Activated T-cell treated with anti-CD3 and anti-CD28 coated beads, Interleukin-2, amount 50 U/mL, for 24 hours (primary cell): ENCODE data around the gene POLR2E.

ENCODE experiments used
- DNase-seq: peaks from one replicate; pipeline ENCODE4 v3.0.0-alpha.2; 2020
- H3K27ac Mint-ChIP-seq: 2 replicates; pipeline ENCODE4 v1.8.0; 2020; ENCODE audit warnings: mild to moderate bottlenecking, mixed read lengths
- H3K27me3 Mint-ChIP-seq: 2 replicates; pipeline ENCODE4 v1.8.0; 2020; ENCODE audit warnings: mixed read lengths
- H3K36me3 Mint-ChIP-seq: 2 replicates; pipeline ENCODE4 v1.8.0; 2020; ENCODE audit warnings: low read depth, mixed read lengths
- H3K4me1 Mint-ChIP-seq: 2 replicates; pipeline ENCODE4 v1.8.0; 2020; ENCODE audit warnings: low read depth, mixed read lengths
- H3K4me3 Mint-ChIP-seq: 2 replicates; pipeline ENCODE4 v1.8.0; 2020; ENCODE audit warnings: mild to moderate bottlenecking, moderate library complexity, mixed read lengths
- H3K9me3 Mint-ChIP-seq: 2 replicates; pipeline ENCODE4 v1.8.0; 2020; ENCODE audit warnings: mixed read lengths

The POLR2E gene

DNA sequence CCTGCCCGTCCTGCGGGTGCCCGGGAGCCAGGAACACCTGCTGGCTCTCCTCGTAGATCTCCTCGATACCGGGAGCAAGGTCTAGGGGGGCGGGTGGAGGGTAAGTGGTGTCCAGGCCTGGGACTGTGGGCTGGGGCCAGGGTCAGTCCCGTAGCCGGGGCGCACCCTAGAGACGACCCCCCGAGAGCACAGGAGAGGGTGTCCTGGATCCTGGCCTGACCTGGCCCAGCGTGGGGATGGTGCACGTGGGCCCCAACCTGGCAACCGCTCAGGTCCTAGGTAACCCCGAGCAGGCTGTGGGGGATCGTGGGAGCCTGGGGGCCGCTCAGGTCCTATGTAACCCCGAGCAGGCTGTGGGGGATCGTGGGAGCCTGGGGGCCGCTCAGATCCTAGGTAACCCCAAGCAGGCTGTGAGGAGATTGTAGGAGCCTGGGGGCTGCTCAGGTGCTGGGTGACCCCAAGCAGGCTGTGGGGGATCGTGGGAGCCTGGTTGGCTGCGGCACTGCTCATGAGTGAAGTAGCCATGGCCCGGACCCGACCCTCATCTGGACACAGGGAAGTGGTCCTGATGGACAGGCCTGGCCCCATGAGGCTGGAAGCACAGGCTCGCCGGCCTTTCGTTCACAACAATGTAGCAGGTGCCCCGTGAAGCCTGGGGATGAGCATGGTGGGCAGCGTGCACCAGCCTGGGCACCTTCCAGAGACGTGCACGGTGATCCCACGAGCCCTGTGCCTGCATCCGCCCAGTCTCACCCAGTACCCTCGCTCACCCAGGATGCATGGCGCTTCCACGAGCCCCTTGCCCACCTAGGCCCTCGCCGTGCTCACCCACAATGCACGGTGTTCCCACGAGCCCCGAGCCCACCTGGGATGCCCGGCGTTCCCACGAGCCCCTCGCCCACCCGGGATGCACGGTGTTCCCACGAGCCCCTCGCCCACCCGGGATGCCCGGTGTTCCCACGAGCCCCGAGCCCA, 14.8 kb upstream of the POLR2E start:
- no peaks in the 10 kb centered on the region for H3K27me3 Mint-ChIP-seq
- DNase-seq, result no peak
- peaks cover 68% of the 10 kb centered on the region for H3K36me3 Mint-ChIP-seq
- peak overlapping the region; percentile 26 for H3K27ac Mint-ChIP-seq
- no peak overlapping the region for H3K4me3 Mint-ChIP-seq
- H3K9me3 Mint-ChIP-seq, result no peaks in the 10 kb centered on the region
- H3K4me1 Mint-ChIP-seq, result peaks cover 8% of the 10 kb centered on the region

DNA sequence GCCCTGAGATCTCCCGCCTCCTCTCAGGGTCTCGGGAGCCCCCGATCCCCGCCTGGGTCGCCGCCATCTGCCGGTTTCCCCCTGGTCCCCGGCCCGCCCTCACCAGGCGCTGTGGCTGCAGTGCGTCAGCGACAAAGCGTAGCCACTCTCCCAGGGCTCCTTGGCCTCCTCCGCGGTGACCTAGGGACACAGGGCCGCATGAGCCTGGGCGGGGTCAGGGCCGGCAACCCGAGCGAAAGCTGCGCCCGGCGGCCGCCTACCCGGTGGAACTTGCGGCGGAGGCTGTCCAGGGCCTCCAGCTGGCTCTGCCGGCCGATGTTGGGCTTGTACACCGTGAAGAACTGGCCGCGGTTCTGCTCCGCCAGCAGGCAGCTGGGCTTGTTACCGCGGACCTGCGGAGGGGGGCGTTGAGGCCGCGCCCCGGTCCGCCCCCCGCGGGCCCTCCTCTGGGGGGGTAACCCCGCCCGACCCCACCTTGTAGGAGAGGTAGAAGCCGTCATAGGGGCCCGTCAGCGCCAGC, 13.9 kb upstream of the POLR2E start:
- Mint-ChIP-seq H3K4me3 (no peak overlapping the region), H3K27ac (no peak overlapping the region), H3K9me3 (no peaks in the 10 kb centered on the region), H3K27me3 (no peaks in the 10 kb centered on the region), H3K4me1 (peaks cover 8% of the 10 kb centered on the region), H3K36me3 (peaks cover 65% of the 10 kb centered on the region)
- DNase-seq, result no peak

DNA sequence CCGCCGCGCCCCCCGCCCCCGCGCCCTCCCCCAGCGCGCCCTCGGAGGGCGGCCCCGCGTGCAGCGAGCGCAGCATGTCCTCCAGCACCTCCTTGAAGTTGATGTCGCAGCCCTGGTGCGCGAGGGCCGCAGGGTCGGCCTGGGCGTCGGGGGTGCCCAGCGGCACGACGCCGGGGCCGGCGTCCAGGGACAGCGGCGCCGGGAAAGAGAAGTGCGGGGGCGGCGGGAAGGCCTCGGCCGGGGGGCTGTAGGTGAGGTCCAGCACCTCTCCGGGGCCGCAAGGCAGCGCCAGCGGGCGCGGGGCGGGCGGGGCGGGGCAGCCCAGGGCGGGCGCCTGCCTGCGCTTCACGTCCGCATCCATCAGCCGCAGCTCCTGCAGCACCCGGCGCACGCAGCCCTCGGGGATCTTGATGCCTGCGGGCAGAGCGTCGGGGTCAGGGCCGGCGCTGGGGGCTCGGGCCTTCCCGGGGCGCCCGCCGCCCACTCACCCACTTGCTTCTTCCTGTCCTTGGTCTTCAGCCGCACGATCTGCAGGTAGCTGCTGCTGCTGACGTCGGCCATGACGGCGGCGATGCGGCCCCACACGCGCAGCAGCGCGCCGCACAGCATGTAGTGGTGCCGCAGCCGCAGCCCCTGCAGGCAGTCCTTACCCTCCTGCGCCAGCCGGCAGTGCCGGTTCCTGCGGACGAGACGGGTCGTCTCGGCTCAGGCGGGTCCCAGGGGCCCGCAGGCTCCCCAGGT, 13.3 kb upstream of the POLR2E start:
- Mint-ChIP-seq H3K36me3 (peaks cover 58% of the 10 kb centered on the region), H3K4me1 (peaks cover 9% of the 10 kb centered on the region), H3K27me3 (no peaks in the 10 kb centered on the region), H3K27ac (peak overlapping the region; percentile 59), H3K9me3 (no peaks in the 10 kb centered on the region), H3K4me3 (no peak overlapping the region)
- no peak for DNase-seq

DNA sequence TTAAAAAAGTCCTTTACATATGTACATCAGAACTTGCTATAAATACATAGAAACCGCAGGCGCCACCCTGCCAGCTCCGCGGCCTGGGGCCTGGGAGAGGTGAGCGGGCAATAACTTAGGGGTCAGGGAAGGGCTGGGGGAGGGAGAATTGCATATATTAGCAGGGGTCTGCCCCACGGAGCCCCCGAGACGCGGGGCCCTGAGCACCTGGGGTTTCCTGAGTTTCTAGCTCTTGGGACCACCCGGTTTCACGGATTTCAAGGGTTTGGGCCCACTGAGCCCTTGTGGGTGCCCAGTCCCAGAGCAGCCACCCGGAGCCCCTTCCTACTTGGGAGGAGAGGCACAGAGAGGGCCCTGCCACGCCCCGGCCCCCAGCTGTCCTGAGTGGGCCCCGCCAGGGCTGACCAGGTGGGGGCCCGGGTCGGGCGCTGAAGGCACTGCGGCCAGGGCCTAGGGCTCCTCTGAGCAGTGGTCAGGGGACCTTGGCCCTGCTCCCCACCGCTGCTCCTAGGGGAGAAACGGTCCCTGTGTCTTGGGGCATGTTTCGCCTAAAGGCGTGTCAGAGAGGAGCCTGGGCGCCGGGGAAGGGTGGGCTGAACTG, 12.6 kb upstream of the POLR2E start:
- Mint-ChIP-seq H3K27me3 (no peaks in the 10 kb centered on the region), H3K4me3 (no peak overlapping the region), H3K9me3 (no peaks in the 10 kb centered on the region), H3K36me3 (peaks cover 53% of the 10 kb centered on the region), H3K4me1 (peaks cover 16% of the 10 kb centered on the region), H3K27ac (no peak overlapping the region)
- DNase-seq, result no peak

DNA sequence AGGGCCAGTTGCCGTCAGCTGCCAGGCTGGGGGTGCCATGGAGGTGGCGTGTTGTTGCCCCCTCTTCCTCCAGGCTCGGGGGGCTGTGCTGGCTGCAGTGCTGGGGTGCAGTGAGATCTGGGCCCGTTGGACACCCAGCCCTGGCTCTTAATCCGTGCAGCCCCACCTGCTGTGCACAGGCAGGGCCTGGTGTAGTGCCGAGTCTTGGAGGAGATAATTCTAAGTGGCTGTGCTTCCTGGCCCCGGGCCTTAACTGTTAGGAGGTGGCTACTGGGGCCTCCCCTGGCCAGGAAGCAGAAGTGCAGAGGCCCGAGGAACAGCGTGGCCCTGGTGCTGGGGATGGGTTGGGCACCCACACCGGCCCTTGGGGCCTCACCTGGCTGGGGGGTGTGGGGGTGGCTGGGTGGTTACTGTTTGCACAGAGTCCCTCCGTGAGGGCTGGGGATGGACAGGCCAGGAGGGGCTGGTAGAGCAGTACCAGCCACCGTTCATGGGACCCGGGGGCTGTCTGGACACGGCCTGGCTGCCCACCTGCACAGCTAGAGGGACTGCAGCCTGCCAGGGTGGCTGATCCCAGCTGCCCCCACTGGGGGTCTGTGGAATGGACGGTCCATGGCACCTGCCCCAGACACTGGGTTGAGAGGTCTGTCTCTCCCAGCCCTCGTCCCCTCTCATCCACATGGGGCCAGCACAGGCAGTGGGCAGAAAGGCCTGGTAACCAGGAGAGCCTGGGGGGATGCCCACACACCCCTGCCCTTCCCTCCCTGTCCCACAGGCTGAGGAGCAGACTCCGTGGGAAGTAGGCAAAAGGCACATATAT, 11.9 kb upstream of the POLR2E start:
- Mint-ChIP-seq H3K27ac (peak overlapping the region; percentile 79), H3K9me3 (no peaks in the 10 kb centered on the region), H3K4me3 (peak overlapping the region; percentile 56), H3K27me3 (no peaks in the 10 kb centered on the region), H3K4me1 (peaks cover 23% of the 10 kb centered on the region), H3K36me3 (peaks cover 49% of the 10 kb centered on the region)
- DNase-seq, result no peak

DNA sequence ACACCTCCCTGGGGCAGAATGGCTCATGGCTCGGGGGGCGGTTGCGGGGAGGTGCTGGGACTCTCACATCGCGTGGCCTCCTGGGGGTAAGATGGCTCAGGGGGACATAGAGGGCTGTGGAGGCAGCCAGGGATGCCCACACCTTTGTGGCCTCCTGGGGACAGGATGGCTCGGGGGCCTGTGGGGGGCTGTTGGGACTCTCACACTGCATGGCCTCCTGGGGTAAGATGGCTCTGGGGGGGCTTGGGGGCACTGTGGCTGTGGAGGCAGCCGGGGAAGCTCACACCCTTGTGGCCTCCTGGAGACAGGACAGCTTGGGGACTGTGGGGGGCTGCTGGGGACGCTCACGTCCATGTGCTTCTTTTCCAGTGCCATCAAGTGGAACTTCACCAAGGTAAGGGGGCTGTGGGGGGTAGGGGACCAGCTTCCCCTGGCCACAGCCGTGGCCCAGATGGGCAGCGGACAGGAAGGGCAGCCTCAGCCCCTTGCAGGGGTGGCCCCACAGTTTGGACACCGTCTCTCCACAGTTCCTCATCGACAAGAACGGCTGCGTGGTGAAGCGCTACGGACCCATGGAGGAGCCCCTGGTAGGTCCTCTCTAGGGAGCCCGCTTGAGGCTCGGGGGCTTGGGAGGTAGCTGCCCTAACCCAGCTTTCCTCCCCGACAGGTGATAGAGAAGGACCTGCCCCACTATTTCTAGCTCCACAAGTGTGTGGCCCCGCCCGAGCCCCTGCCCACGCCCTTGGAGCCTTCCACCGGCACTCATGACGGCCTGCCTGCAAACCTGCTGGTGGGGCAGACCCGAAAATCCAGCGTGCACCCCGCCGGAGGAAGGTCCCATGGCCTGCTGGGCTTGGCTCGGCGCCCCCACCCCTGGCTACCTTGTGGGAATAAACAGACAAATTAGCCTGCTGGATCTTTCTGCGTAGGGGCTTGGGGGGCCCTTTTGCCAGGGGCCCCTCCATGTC, 11.0 kb upstream of the POLR2E start:
- H3K9me3 Mint-ChIP-seq, result no peaks in the 10 kb centered on the region
- H3K36me3 Mint-ChIP-seq, result peaks cover 44% of the 10 kb centered on the region
- peak overlapping the region; percentile 63 for H3K4me3 Mint-ChIP-seq
- peaks cover 32% of the 10 kb centered on the region for H3K4me1 Mint-ChIP-seq
- H3K27me3 Mint-ChIP-seq, result no peaks in the 10 kb centered on the region
- peak overlapping the region; percentile 79 for H3K27ac Mint-ChIP-seq
- DNase-seq, result no peak

DNA sequence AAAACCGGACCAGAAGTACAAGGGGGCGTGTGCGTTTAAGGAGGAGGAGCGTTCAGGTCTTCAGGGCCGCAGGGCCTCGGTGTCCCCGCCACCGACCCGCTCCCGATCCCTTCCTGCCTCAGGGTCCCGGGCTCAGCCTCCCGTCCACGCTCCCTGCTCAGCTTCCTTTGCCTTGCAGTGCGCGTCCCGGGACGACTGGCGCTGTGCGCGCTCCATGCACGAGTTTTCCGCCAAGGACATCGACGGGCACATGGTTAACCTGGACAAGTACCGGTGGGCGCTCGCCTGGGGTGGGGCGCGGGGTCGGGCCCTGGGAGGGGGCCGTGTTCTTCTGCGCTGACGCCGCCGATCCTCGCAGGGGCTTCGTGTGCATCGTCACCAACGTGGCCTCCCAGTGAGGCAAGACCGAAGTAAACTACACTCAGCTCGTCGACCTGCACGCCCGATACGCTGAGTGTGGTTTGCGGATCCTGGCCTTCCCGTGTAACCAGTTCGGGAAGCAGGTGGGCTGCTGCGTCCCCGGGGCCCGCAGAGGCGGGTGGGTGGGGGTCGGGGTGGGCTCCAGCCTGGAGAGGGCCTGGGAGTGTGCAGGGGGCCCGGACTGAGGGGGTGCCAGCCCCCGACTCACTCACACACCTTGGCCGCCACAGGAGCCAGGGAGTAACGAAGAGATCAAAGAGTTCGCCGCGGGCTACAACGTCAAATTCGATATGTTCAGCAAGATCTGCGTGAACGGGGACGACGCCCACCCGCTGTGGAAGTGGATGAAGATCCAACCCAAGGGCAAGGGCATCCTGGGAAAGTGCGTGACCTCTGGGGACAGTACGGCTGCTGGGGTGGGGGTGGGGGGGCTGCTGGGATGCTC, 10.1 kb upstream of the POLR2E start:
- peak overlapping the region; percentile 82 for H3K4me3 Mint-ChIP-seq
- H3K27me3 Mint-ChIP-seq, result no peaks in the 10 kb centered on the region
- no peaks in the 10 kb centered on the region for H3K9me3 Mint-ChIP-seq
- peak overlapping the region; percentile 82 for H3K27ac Mint-ChIP-seq
- H3K36me3 Mint-ChIP-seq, result peaks cover 36% of the 10 kb centered on the region
- peaks cover 35% of the 10 kb centered on the region for H3K4me1 Mint-ChIP-seq
- DNase-seq, result no peak

DNA sequence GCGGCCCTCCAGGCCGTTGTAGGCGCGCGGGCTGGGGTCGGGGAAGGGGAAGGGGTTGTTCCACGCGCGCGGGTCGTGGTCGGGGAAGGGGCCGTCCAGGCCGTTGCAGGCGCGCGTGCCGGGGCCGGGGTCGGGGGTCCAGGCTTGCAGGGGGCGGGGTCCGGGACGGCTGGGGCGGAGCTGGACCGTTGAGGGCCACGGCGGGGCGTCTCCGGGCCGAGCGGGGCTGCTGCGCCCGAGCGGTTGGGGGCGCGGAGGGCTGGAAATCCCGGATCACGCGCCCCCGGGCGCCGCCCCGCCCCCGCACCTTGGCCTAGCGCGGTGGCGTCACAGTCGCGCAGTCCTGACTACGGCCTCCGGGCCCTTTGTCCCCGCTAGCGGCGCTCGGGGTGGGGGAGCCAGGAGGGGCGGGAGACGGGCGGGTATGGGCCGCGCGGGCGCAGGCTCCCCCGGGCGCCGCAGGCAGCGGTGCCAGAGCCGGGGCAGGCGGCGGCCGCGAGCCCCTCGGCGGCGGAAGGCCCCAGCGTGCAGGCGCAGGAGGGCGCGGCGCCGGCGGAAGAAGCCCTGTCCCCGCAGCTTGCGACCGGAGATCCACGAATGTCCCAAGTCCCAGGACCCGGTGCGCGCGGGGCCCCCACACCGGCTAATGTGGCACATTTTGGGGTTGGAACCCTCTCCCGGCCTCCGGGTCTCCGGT, 9.3 kb upstream of the POLR2E start:
- Mint-ChIP-seq H3K27ac (peak overlapping the region; percentile 82), H3K4me1 (peaks cover 43% of the 10 kb centered on the region), H3K9me3 (peaks cover 3% of the 10 kb centered on the region), H3K4me3 (peak overlapping the region; percentile 82), H3K36me3 (peaks cover 28% of the 10 kb centered on the region), H3K27me3 (no peaks in the 10 kb centered on the region)
- peak; percentile 86 for DNase-seq

DNA sequence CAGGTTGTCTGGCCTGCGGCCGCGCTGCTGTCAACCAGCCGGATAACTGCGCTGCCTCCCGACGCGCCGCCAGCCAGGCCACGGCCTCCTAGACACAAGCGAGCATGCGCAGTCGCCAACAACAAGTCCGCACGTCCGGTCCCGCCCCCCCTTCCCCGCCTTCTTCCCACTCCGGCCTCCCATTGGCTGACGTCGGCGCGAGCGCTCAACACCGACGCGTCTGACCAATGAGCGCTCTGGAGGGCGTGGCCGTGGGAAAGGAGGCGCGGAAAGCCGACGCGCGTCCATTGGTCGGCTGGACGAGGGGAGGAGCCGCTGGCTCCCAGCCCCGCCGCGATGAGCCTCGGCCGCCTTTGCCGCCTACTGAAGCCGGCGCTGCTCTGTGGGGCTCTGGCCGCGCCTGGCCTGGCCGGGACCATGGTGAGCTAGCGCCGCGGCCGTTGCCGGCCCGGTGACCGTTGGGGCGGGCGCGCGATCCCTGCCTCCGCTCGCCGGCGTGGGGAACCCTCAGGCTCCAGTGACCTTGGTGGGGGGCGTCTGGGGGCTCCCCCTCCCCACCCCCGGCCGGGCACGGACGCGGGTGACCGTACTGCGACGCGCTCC, 8.6 kb upstream of the POLR2E start, which contains the start of gene GPX4:
TSS of gene GPX4 (plus strand) at position 287 of the 603 bp plus-strand sequence. CDS start at position 337, 50 bp downstream.
- Mint-ChIP-seq H3K9me3 (peaks cover 3% of the 10 kb centered on the region), H3K36me3 (peaks cover 28% of the 10 kb centered on the region), H3K4me3 (peak within 1 kb of the TSS; percentile 82), H3K4me1 (peaks cover 50% of the 10 kb centered on the region), H3K27ac (peak within 1 kb of the TSS; percentile 93), H3K27me3 (no peaks in the 10 kb centered on the region)
- peak; percentile 97 for DNase-seq

DNA sequence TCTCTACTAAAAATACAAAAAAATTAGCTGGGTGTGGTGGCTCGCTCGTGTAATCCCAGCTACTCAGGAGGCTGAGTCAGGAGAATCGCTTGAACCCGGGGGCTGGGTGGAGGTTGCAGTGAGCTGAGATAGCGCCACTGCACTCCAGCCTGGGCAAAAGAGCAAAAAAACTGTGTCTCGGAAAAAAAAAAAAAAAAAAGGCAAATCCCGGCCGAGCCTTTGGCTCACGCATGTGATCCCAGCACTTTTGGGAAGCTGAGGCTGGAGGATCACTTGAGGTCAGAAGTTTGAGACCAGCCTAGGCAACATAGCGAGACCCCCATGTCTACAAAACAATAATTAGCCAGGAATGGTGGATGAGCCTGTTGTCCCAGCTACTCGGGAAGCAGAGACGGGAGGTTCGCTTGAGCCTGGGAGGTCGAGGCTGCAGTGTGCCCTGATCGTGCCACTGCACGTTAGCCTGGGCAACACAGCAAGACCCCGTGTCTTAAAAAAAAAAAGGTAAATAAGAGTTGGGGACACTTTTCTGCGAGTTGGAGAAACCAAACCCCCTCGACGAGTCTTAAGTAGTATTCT, 8.0 kb upstream of the POLR2E start:
- Mint-ChIP-seq H3K27ac (peak overlapping the region; percentile 93), H3K36me3 (peaks cover 26% of the 10 kb centered on the region), H3K4me3 (peak overlapping the region; percentile 66), H3K27me3 (no peaks in the 10 kb centered on the region), H3K9me3 (peaks cover 3% of the 10 kb centered on the region), H3K4me1 (peaks cover 55% of the 10 kb centered on the region)
- no peak for DNase-seq

DNA sequence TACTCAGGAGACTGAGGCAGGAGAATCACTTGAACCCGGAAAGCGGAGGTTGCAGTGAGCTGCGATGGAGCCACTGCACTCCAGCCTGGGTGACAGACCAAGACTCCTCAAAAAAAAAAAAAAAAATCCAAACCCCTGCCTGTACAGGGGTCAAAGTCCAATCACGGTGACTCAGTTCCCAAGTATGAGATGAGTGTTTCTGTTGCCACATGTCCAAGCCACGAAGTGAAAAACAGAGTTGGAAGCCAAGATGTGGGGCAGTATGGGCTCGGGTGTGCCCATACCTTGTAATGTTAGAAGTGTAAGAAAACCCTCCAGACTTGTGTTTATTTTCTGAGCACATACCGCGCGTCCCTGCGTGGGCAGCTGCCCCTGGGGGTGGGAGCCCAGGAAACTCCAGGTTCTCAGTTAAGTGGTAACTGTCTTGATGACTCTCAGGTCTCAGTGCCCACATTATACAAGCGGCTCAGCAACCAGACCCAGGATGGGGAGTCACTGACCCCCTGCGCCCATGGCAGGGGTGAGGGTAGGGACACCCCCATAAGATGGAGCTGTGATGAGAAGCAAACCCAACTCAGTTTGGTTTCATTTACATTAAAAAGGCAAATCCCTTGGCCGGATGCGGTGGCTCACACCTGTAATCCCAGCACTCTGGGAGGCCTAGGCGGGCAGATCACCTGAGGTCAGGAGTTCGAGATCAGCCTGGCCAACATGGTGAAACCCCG, 7.4 kb upstream of the POLR2E start:
- H3K9me3 Mint-ChIP-seq, result peaks cover 3% of the 10 kb centered on the region
- peak overlapping the region; percentile 66 for H3K4me3 Mint-ChIP-seq
- peaks cover 60% of the 10 kb centered on the region for H3K4me1 Mint-ChIP-seq
- peak; percentile 75 for DNase-seq
- peaks cover 24% of the 10 kb centered on the region for H3K36me3 Mint-ChIP-seq
- peak overlapping the region; percentile 93 for H3K27ac Mint-ChIP-seq
- no peaks in the 10 kb centered on the region for H3K27me3 Mint-ChIP-seq
